ENCODE results near the gene SYF2. TPM values are rescaled to one million over a fixed set of nuclear protein-coding genes. Genes with fewer than 3 reads are reported as not detected.

Gene SYF2
- total and polyA plus RNA-seq, 2 of the 13 experiments (the other 11 are each of a cell fraction or from before 2014, with no cell fraction given): 17.8 to 34.1 TPM

GRCh38 chr1:25239681-25240541 is 7.6 kb upstream of the SYF2 start (continued):
- TF ChIP-seq ATM (IDR thresholded peaks at IDR 0.05; ENCODE audit: borderline replicate concordance) (no peak), FOXP1 (IDR thresholded peaks at IDR 0.05) (no peak), FOXP1 (CRISPR knock-in tag; IDR thresholded peaks at IDR 0.05) (no peak), TCF7L2 (IDR thresholded peaks at IDR 0.05; ENCODE audit: low read depth, low read length) (no peak), ZNF639 (CRISPR knock-in tag; conservative IDR thresholded peaks at IDR 0.05) (no peak), ZNF263 (CRISPR knock-in tag; IDR thresholded peaks at IDR 0.05) (no peak), ZNF614 (CRISPR knock-in tag; IDR thresholded peaks at IDR 0.05; ENCODE audit: borderline replicate concordance) (no peak; the same call in 1 of the 2 replicates), ZNF569 (CRISPR knock-in tag; IDR thresholded peaks at IDR 0.05; ENCODE audit: borderline replicate concordance) (no peak), POGZ (CRISPR knock-in tag; IDR thresholded peaks at IDR 0.05) (peak; percentile 62; the same call in 1 of the 2 replicates), ZFP37 (CRISPR knock-in tag; IDR thresholded peaks at IDR 0.05; ENCODE audit: borderline replicate concordance) (peak; percentile 22; the same call in 1 of the 2 replicates), CEBPB (IDR thresholded peaks at IDR 0.05; ENCODE audit: borderline replicate concordance, low read depth, low read length) (no peak), ZFP36L2 (CRISPR knock-in tag; IDR thresholded peaks at IDR 0.05) (no peak), ZNF724P (CRISPR knock-in tag; IDR thresholded peaks at IDR 0.05; ENCODE audit: borderline replicate concordance) (peak; percentile 73; the same call in 1 of the 2 replicates), ZNF10 (CRISPR knock-in tag; IDR thresholded peaks at IDR 0.05; ENCODE audit: borderline replicate concordance, low read depth) (no peak), TERF1 (CRISPR knock-in tag; IDR thresholded peaks at IDR 0.05) (no peak), ELF3 (CRISPR knock-in tag; IDR thresholded peaks at IDR 0.05) (peak; percentile 57), ZNF605 (CRISPR knock-in tag; IDR thresholded peaks at IDR 0.05) (no peak), ZNF660 (CRISPR knock-in tag; IDR thresholded peaks at IDR 0.05; ENCODE audit: borderline replicate concordance, low read depth) (no peak)
- TF ChIP-seq, protein P1, sequence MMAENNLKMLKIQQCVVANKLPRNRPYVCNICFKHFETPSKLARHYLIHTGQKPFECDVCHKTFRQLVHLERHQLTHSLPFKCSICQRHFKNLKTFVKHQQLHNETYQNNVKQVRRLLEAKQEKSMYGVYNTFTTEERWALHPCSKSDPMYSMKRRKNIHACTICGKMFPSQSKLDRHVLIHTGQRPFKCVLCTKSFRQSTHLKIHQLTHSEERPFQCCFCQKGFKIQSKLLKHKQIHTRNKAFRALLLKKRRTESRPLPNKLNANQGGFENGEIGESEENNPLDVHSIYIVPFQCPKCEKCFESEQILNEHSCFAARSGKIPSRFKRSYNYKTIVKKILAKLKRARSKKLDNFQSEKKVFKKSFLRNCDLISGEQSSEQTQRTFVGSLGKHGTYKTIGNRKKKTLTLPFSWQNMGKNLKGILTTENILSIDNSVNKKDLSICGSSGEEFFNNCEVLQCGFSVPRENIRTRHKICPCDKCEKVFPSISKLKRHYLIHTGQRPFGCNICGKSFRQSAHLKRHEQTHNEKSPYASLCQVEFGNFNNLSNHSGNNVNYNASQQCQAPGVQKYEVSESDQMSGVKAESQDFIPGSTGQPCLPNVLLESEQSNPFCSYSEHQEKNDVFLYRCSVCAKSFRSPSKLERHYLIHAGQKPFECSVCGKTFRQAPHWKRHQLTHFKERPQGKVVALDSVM (CRISPR knock-in tag; IDR thresholded peaks at IDR 0.05): no peak
- TF ChIP-seq, protein P2, sequence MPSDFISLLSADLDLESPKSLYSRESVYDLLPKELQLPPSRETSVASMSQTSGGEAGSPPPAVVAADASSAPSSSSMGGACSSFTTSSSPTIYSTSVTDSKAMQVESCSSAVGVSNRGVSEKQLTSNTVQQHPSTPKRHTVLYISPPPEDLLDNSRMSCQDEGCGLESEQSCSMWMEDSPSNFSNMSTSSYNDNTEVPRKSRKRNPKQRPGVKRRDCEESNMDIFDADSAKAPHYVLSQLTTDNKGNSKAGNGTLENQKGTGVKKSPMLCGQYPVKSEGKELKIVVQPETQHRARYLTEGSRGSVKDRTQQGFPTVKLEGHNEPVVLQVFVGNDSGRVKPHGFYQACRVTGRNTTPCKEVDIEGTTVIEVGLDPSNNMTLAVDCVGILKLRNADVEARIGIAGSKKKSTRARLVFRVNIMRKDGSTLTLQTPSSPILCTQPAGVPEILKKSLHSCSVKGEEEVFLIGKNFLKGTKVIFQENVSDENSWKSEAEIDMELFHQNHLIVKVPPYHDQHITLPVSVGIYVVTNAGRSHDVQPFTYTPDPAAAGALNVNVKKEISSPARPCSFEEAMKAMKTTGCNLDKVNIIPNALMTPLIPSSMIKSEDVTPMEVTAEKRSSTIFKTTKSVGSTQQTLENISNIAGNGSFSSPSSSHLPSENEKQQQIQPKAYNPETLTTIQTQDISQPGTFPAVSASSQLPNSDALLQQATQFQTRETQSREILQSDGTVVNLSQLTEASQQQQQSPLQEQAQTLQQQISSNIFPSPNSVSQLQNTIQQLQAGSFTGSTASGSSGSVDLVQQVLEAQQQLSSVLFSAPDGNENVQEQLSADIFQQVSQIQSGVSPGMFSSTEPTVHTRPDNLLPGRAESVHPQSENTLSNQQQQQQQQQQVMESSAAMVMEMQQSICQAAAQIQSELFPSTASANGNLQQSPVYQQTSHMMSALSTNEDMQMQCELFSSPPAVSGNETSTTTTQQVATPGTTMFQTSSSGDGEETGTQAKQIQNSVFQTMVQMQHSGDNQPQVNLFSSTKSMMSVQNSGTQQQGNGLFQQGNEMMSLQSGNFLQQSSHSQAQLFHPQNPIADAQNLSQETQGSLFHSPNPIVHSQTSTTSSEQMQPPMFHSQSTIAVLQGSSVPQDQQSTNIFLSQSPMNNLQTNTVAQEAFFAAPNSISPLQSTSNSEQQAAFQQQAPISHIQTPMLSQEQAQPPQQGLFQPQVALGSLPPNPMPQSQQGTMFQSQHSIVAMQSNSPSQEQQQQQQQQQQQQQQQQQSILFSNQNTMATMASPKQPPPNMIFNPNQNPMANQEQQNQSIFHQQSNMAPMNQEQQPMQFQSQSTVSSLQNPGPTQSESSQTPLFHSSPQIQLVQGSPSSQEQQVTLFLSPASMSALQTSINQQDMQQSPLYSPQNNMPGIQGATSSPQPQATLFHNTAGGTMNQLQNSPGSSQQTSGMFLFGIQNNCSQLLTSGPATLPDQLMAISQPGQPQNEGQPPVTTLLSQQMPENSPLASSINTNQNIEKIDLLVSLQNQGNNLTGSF (CRISPR knock-in tag; IDR thresholded peaks at IDR 0.05): peak; percentile 46; the same call in 1 of the 2 replicates

All from HepG2 (cell line).